Raji (cell line): ENCODE measurements around the gene ENTPD2.

Experiments used
- POLR2A ChIP-seq: IDR thresholded peaks from 2 replicates; pipeline ENCODE4 v1.6.1; 2011; ENCODE audit warnings: low read depth, low read length, control low read depth; ENCODE audit not compliant: insufficient read depth

ENTPD2 gene

GRCh38 chr9:137056739-137057415, 3.0 kb upstream of the ENTPD2 start:
- TF ChIP-seq POLR2A = no peak

- TF ChIP-seq POLR2A = no peak
These were observed 1.8 kb upstream of the ENTPD2 start for GRCh38 chr9:137055385-137056364.

GRCh38 chr9:137054932-137055384, 1.1 kb upstream of the ENTPD2 start:
- TF ChIP-seq POLR2A = no peak

GRCh38 chr9:137052998-137053943, 590 bp downstream of the ENTPD2 start:
- no peak for TF ChIP-seq POLR2A

GRCh38 chr9:137052293-137052692, 1.6 kb downstream of the ENTPD2 start:
- no peak for TF ChIP-seq POLR2A

GRCh38 chr9:137051145-137051724, 2.6 kb downstream of the ENTPD2 start:
- no peak for TF ChIP-seq POLR2A

- TF ChIP-seq POLR2A = no peak
These were observed 3.3 kb downstream of the ENTPD2 start for GRCh38 chr9:137050570-137050969.

GRCh38 chr9:137049544-137050449, 4.1 kb downstream of the ENTPD2 start:
- TF ChIP-seq POLR2A = no peak

GRCh38 chr9:137048655-137049543, 5.0 kb downstream of the ENTPD2 start:
- TF ChIP-seq POLR2A = no peak

GRCh38 chr9:137046088-137046787, 7.6 kb downstream of the ENTPD2 start, which contains the start of gene NPDC1:
NPDC1 (minus strand) TSS chr9:137046177; CDS start chr9:137045989, 188 bp downstream.
- TF ChIP-seq POLR2A = no peak

GRCh38 chr9:137045294-137046087, 8.4 kb downstream of the ENTPD2 start:
- TF ChIP-seq POLR2A = no peak
